Glomerular visceral epithelial cell (primary cell): ENCODE measurements around the gene UBE2C.

Experiments used
- DNase-seq: peaks from one replicate; pipeline ENCODE4 v3.0.0-alpha.2; 2016; ENCODE audit errors: extremely low spot score

Gene UBE2C

GRCh38 chr20:45833030-45833882, 20.8 kb downstream of the UBE2C start, which contains the start of gene SNX21:
SNX21 (plus strand) TSS chr20:45833799; CDS start chr20:45833920, 121 bp downstream.
- peak; percentile 94 for DNase-seq

GRCh38 chr20:45833883-45834796, 21.7 kb downstream of the UBE2C start:
- DNase-seq, result peak; percentile 74

GRCh38 chr20:45834797-45835161, 22.3 kb downstream of the UBE2C start:
- DNase-seq, result no peak

DNA sequence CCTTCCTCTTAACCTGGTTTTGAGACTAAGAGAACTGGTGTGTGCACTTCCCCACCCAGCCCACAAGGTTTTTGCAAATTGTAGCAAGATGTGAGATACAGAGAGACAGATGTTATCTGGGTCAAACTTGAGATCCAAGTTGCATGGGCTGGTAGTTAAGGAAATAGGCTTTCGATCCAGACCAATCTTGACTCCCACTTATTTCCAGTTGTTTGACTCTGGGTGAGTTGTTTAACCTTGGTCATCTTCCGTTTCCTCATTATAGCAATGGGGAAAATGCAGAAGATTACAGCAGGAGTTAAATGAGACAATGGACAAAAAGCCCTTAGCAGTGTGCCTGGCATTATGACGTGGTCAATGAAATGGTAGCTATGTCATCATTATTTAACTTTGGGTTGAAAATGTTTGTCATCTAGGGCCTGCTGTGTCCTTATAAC, 22.9 kb downstream of the UBE2C start:
- DNase-seq, result no peak

- DNase-seq, result no peak
Observed at GRCh38 chr20:45835825-45836224, 23.4 kb downstream of the UBE2C start.

DNA sequence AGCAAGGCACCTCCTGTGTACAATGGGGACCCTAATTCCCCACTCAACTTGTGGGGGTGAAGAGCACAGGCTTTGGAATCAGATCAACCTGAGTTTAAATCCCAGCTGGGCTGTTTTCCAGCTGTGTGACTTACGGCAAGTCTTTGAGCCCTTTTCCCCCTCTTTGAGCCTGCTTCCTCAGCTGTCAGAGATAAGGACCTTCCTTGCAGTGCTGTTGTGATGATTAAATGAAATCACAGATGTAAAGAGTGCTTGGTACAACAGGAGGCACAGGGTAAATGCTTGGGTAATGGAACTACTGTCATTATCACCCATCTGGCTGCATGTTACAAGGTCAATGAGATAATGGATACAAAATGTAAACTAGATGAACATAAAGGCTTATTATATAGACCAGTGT, 24.4 kb downstream of the UBE2C start:
- no peak for DNase-seq

DNA sequence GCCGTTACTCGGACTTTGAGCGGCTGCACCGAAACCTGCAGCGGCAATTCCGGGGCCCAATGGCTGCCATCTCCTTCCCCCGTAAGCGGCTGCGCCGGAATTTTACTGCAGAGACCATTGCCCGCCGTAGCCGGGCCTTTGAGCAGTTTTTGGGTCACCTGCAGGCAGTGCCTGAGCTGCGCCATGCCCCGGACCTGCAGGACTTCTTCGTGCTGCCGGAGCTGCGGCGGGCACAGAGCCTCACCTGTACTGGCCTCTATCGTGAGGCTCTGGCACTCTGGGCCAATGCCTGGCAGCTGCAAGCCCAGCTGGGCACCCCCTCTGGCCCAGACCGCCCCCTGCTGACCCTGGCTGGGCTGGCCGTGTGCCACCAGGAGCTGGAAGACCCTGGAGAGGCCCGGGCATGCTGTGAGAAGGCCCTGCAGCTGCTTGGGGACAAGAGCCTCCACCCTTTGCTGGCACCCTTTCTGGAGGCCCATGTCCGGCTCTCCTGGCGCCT, 28.3 kb downstream of the UBE2C start:
- no peak for DNase-seq

- DNase-seq, result no peak
Observed at GRCh38 chr20:45841407-45842129, 29.1 kb downstream of the UBE2C start.

- no peak for DNase-seq
Observed at GRCh38 chr20:45842169-45842812, 29.8 kb downstream of the UBE2C start.

- no peak for DNase-seq
Observed at GRCh38 chr20:45843506-45843905, 31.1 kb downstream of the UBE2C start.

- DNase-seq, result no peak
Observed at GRCh38 chr20:45845452-45845851, 33.0 kb downstream of the UBE2C start.

DNA sequence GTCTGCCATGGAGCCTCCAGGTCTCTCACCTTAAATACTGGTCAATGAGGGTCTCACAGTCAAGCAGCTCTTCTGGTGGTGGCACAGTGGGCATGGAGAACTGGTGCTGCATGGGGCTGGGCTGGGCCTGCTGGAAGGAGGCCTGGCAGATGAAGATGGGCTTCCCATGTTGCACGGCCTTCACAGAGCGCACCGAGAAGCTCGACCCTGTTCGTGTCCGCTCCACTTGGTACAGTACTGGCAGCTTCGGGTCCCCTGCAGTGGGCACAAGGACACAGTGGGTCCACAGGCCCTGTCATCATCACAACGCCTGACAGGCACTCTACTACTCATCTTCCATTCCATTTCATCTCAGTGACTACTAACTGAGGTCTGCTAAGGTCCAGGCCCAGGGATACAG, 36.0 kb downstream of the UBE2C start:
- DNase-seq, result no peak

- no peak for DNase-seq
Observed at GRCh38 chr20:45848969-45849582, 36.6 kb downstream of the UBE2C start.

DNA sequence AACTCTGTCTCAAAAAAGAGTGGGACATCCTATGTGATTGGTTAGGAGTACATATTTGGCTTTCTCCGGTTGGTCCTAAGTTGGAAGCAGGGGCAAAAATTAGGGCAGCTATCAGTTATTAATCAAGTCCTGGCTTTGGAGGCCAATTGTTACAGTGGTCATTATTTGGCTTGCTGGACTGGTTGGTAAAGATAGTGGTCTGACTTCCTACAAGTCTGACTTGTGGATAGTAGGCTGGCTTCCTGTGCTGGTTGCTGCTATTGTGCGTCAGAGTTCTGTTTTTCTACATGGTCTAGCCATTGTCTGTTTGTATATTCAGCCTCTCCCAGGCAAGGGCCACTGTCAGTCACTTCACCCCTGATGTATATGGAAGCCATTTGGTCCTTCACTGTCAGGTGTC, 37.8 kb downstream of the UBE2C start:
- no peak for DNase-seq

GRCh38 chr20:45850926-45851325, 38.5 kb downstream of the UBE2C start:
- no peak for DNase-seq

- no peak for DNase-seq
Observed at GRCh38 chr20:45851501-45851900, 39.1 kb downstream of the UBE2C start.

GRCh38 chr20:45852326-45852725, 39.9 kb downstream of the UBE2C start:
- DNase-seq, result no peak

DNA sequence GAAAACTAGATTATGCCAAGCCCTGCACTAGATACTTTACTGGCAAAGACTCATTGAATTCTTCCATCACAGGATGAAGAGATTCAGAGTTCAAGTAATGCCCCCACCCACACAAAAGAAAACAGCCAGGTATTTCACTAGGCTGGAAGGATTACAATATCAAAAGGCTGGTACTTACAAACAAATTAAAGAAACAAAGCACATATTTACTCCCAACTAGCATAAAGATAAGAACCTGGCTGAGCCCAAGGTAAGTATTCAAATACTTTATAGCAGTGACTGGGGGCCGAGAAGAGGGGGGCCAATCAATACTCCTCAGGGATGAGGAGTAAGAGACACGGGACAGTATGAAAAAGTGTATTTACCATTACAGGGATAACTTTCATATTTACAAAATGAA, 41.0 kb downstream of the UBE2C start:
- no peak for DNase-seq

- DNase-seq, result peak; percentile 100
Observed at GRCh38 chr20:45857114-45857881, 44.9 kb downstream of the UBE2C start, which contains the start of the genes ACOT8 and ZSWIM3. ACOT8 (minus strand) TSS chr20:45857392; CDS start chr20:45857315, 77 bp downstream. ZSWIM3 (plus strand) TSS chr20:45857614; CDS start chr20:45857826, 212 bp downstream.

GRCh38 chr20:45857882-45858216, 45.4 kb downstream of the UBE2C start:
- no peak for DNase-seq
